Mammary epithelial cell (primary cell): ENCODE measurements around the gene SUN2.

Source experiments
- CTCF ChIP-seq, 2 donors: IDR thresholded peaks in 1 of 2; conservative IDR thresholded peaks in 1 of 2; 2 replicates each; pipeline ENCODE4 v1.5.1; 2011 to 2012; ENCODE audit warnings: inconsistent platforms in 2 of 2, low read length in 2 of 2, mild to moderate bottlenecking in 2 of 2, control low read depth in 1 of 2, low read depth in 1 of 2; ENCODE audit not compliant: insufficient read depth in 1 of 2; ENCODE audit errors: extremely low read depth in 1 of 2
- EZH2 ChIP-seq: IDR thresholded peaks from 2 replicates; pipeline ENCODE4 v1.6.1; 2012; ENCODE audit warnings: low read length, inconsistent platforms, borderline replicate concordance

DNA sequence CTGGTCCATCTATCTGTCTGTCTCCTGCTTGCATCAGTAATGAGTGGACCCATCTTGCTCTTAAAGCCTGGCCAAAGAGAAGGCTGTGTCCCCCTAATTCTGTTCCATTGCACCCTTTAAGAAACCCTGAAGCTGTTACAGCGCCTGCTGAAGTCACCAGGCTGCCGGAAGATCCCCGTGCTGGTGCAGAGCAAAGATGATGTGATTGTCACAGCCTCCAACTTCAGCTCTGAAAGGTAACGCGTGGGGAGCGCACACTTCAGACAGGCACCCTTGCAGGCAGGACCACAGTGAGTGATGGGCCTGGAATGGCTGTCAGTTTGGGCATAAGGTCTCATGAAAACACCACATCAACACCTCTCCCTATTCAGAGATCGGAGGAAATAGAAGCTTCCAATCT, 31.6 kb downstream of the SUN2 start:
- TF ChIP-seq CTCF (conservative IDR thresholded peaks at IDR 0.05 in 1 of 2, IDR thresholded peaks at IDR 0.05 in 1 of 2; ENCODE audit: extremely low read depth in 1 of 2, insufficient read depth in 1 of 2, low read depth in 1 of 2, low read length in 2 of 2) (no peak), EZH2 (no peak)
